NT2/D1 (cell line): Measurements from ENCODE around the gene SLC66A2.
"Not testable (repeated sequence)": the region's sequence is repeated elsewhere in the genome, so short reads cannot be mapped to it uniquely, and the experiment has no call there.

Source experiments
- DNase-seq: peaks from one replicate; pipeline ENCODE4 v3.0.0-alpha.2; 2011; ENCODE audit warnings: low read depth, low spot score
- H3K27me3 ChIP-seq: 2 replicates; pipeline ENCODE4 v1.6.0; 2011; ENCODE audit warnings: mild to moderate bottlenecking; ENCODE audit not compliant: insufficient read length, insufficient read depth
- H3K36me3 ChIP-seq: 2 replicates; pipeline ENCODE4 v1.6.1; 2011; ENCODE audit warnings: mild to moderate bottlenecking, low read length, mixed read lengths; ENCODE audit not compliant: insufficient read depth, insufficient read length
- H3K4me1 ChIP-seq: 2 replicates; pipeline ENCODE4 v1.5.1; 2011; ENCODE audit not compliant: insufficient read depth, insufficient read length
- H3K4me3 ChIP-seq: 2 replicates; pipeline ENCODE4 v1.5.1; 2011; ENCODE audit warnings: low read depth; ENCODE audit not compliant: insufficient read length
- H3K9ac ChIP-seq: 2 replicates; pipeline ENCODE4 v1.6.0; 2011; ENCODE audit warnings: low read depth; ENCODE audit not compliant: insufficient read length
- H3K9me3 ChIP-seq: 2 replicates; pipeline ENCODE4 v1.5.1; 2011; ENCODE audit warnings: mild to moderate bottlenecking, low read length; ENCODE audit not compliant: insufficient read depth
- SUZ12 ChIP-seq: IDR thresholded peaks from 2 replicates; pipeline ENCODE4 v1.6.1; 2011; ENCODE audit not compliant: insufficient read length, insufficient read depth; ENCODE audit errors: extremely low read depth
- YY1 ChIP-seq: IDR thresholded peaks from 2 replicates; pipeline ENCODE4 v1.6.1; 2011; ENCODE audit not compliant: insufficient read length, insufficient read depth
- ZNF274 ChIP-seq: IDR thresholded peaks from 2 replicates; pipeline ENCODE4 v1.6.1; 2011; ENCODE audit warnings: mild to moderate bottlenecking, low read depth, low read length

Gene SLC66A2

GRCh38 chr18:79951545-79952455 lies at the start of gene SLC66A2:
Gene SLC66A2 (minus strand): TSS chr18:79951653. CDS start chr18:79950926, 727 bp downstream.
- TF ChIP-seq SUZ12 (no peak), ZNF274 (no peak), YY1 (no peak)
- no peaks in the 10 kb centered on the region for H3K9me3 ChIP-seq
- H3K9ac ChIP-seq: peak within 1 kb of the TSS; percentile 89
- H3K27me3 ChIP-seq: peaks cover 76% of the 10 kb centered on the region
- no peak for DNase-seq
- H3K4me1 ChIP-seq: peaks cover 7% of the 10 kb centered on the region
- peak within 1 kb of the TSS; percentile 86 for H3K4me3 ChIP-seq
- peaks cover 9% of the 10 kb centered on the region for H3K36me3 ChIP-seq

- no peak for DNase-seq
- H3K27me3 ChIP-seq: no peaks in the 10 kb centered on the region
- no peak overlapping the region for H3K9ac ChIP-seq
- H3K4me1 ChIP-seq: peaks cover 6% of the 10 kb centered on the region
- no peak for TF ChIP-seq ZNF274
- TF ChIP-seq YY1: no peak
- no peak for TF ChIP-seq SUZ12
- H3K4me3 ChIP-seq: no peak overlapping the region
- H3K9me3 ChIP-seq: peaks cover 29% of the 10 kb centered on the region
- H3K36me3 ChIP-seq: no peaks in the 10 kb centered on the region
These were observed 49.4 kb upstream of the SLC66A2 start for GRCh38 chr18:80000877-80001276.

- not testable (repeated sequence) for H3K4me3 ChIP-seq, H3K36me3 ChIP-seq, H3K4me1 ChIP-seq, H3K9ac ChIP-seq, DNase-seq, H3K27me3 ChIP-seq
- H3K9me3 ChIP-seq: peaks cover 29% of the 10 kb centered on the region
These were observed 48.2 kb upstream of the SLC66A2 start for GRCh38 chr18:79999701-80000100.

DNA sequence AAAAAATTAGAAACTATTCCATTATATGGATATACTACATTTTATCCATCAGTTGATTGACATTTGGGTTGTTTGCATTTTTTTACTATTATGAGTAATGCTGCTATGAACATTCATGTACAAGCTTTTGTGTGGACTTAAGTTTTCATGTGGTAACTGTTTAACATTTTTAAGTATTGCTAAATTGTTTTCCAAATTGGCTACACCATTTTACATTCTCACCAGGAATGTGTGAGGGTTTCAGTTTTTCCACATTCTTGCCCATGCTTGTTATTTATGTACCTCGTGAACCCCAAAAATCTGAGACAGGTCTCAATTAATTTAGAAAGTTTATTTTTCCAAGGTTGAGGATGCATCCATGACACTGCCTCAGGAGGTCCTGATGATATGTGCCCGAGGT lies 40.0 kb upstream of the SLC66A2 start:
- no peak for DNase-seq

GRCh38 chr18:79989195-79989497 lies 37.7 kb upstream of the SLC66A2 start:
- TF ChIP-seq SUZ12 (no peak), YY1 (no peak)
- no peaks in the 10 kb centered on the region for H3K9me3 ChIP-seq
- H3K4me1 ChIP-seq: no peaks in the 10 kb centered on the region
- peaks cover 29% of the 10 kb centered on the region for H3K36me3 ChIP-seq
- H3K27me3 ChIP-seq: no peaks in the 10 kb centered on the region
- peak overlapping the region; percentile 94 for H3K9ac ChIP-seq
- DNase-seq: no peak
- H3K4me3 ChIP-seq: peak overlapping the region; percentile 99

More for the DNA sequence above, 40.0 kb upstream of the SLC66A2 start:
- Histone ChIP-seq H3K4me3 (no peak overlapping the region), H3K9ac (no peak overlapping the region), H3K27me3 (no peaks in the 10 kb centered on the region), H3K36me3 (peaks cover 6% of the 10 kb centered on the region), H3K9me3 (no peaks in the 10 kb centered on the region), H3K4me1 (no peaks in the 10 kb centered on the region)
- TF ChIP-seq YY1 (no peak), ZNF274 (no peak), SUZ12 (no peak)

DNA sequence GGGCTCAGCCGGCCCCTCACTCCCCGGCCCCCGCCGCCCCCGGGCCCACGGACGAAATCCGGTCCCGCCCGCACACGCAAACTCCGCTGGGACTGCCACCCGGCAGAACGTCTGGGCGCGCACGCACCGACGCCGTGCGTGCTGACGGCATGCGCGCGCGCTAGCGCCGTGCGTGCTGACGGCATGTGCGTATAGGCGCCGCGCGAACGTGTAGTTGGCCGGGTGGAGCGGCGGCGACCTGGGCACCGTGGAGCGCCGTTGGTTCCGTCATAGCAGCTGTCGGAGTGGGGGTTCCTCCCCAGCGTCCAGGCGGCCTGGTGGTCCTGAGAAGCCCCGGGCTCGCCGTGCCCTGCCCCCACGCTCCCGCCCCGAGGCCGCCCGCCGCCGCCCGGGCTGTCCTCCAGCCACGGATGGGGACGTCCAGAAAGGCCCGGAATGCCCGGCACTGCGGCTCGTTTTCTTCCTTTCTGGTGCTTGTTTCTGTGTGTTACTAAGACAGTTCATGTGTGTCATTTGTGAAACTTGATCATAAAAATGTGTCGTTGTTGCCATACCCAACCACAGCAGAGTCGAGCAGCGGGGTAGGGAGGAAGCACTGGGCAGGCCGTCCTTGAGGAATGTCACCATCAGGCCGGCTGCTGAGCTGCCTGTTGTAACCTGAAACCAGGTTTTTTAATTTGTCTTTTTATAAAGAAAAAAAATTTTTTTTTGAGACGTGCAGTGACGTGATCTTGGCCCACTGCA lies 37.2 kb upstream of the SLC66A2 start, which contains the start of gene TXNL4A:
TSS of gene TXNL4A (minus strand) at position 113 of the 744 bp plus-strand sequence. CDS start 171 bp downstream, outside the sequence.
- Histone ChIP-seq H3K4me1 (peaks cover 2% of the 10 kb centered on the region), H3K36me3 (peaks cover 33% of the 10 kb centered on the region)

GRCh38 chr18:79988071-79988450 lies 36.6 kb upstream of the SLC66A2 start:
- Histone ChIP-seq H3K27me3 (no peaks in the 10 kb centered on the region), H3K4me1 (peaks cover 3% of the 10 kb centered on the region), H3K4me3 (peak overlapping the region; percentile 99), H3K9me3 (no peaks in the 10 kb centered on the region), H3K9ac (peak overlapping the region; percentile 94), H3K36me3 (peaks cover 39% of the 10 kb centered on the region)
- no peak for TF ChIP-seq SUZ12
- peak; percentile 34 for TF ChIP-seq YY1
- TF ChIP-seq ZNF274: no peak
- DNase-seq: no peak

More for the DNA sequence above, 37.2 kb upstream of the SLC66A2 start, which contains the start of gene TXNL4A:
- peak within 1 kb of the TSS; percentile 94 for H3K9ac ChIP-seq
- no peak for DNase-seq
- H3K9me3 ChIP-seq: no peaks in the 10 kb centered on the region
- H3K27me3 ChIP-seq: no peaks in the 10 kb centered on the region
- H3K4me3 ChIP-seq: peak within 1 kb of the TSS; percentile 99
- TF ChIP-seq SUZ12 (no peak), YY1 (peak; percentile 2), ZNF274 (no peak)
